ENCODE measurements around the gene RNASE8.
A peak's percentile ranks its signal among the peaks of the same experiment; 100 is the strongest.

The RNASE8 gene

DNA sequence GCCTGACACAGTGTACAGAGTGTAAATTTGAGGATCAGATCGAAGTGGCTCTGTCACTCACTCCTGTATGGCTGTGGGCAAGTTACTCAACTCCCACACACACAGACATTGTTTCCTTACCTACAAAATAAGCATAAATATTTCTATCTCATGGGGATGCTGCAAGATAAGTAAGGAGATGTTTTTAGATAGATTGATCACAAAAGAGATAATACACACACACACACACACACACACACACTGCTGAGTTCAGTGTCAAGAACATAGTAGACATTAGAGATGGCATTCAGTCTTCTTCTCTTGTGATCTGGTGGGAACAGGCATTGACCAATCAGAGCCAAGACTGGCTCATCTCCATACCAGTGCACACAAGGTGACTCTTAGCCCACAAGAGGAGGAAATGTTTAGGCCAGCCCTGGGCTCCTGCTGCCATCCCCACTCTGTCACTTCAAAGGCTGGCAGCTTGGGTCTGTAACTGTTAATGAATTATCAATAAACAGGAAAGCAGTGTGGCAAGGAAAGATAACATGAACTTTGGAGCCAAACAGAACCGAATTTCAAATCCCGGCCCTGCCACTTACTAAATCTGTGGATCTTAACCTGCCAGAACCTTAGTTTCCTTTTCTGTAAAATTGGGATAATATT, 3.4 kb upstream of the RNASE8 start:
- DNase-seq, result no peak

GRCh38 chr14:21054768-21055145, 2.9 kb upstream of the RNASE8 start:
- DNase-seq, result no peak

DNA sequence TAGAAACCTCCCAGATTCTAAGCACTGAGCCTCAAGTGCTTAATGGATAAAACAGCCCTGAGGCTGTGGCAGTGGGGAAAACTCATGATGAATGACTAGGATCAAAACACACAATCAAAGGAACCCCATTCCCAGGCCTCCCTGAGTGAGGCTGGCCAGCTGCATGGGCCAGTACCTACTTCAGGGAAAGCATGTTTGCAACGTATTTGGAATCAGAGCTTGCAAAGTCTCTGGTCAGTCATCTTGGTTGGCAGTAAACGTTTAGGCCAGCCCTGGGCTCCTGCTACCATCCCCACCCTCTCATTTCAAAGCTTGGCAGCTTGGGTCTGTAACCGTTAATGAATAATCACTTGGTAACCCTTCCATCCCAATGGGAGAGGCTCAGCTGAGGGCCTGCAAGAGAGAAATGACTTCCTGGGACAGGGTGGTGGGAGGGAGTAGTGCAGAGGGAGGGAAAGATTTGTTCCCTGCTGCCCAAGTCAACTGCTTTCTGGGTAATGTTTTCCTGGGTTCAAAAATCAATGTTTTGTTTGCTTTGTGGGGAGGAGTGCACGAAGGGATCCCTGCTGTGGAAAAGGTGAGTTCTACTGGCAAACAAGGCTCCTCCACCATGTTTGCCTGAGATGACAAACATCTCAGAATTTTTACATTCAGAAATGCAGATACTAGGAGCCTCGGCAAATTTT, 2.0 kb upstream of the RNASE8 start:
- DNase-seq, result no peak

GRCh38 chr14:21056520-21057163, 980 bp upstream of the RNASE8 start:
- DNase-seq, result no peak

GRCh38 chr14:21058903-21059302, 1.3 kb downstream of the RNASE8 start:
- DNase-seq, result no peak

DNA sequence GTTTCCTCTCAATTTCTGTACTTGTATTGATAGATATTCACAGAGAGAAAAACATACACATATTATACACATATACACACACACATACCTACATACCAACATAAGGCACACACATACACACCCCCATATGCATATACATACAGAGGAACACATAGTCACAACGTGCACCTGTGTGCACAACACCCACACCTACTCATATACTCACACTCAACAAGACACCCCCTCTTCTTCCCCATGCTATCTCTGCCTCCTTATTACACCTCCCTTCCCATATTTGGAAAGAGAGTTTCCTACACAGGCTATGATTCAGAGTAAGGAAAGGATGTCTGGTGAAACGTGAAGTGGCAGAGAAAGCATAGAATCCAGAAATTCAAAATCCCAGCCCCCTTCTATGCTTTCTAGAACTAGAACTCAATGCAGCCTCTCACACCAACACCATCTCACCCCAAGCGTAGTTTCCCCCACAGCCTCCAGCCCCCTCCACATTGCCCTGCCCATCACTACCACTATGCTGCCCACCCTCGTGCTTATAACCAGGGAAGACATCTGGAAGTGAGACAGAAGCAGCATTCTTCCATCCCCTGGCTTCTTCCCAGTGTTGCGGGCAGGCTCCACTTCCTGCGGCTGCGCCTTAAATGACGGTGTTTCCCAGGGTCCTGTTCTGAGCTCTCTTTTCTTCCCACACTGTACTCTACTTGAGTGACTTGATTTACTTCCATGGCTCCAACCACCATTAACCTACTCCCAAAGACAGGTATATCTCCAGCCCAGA, 2.4 kb downstream of the RNASE8 start:
- no peak for DNase-seq

- no peak for DNase-seq
Observed at GRCh38 chr14:21060614-21061346, 3.2 kb downstream of the RNASE8 start.

GRCh38 chr14:21061347-21061668, 3.7 kb downstream of the RNASE8 start:
- DNase-seq, result no peak

- no peak for DNase-seq
Observed at GRCh38 chr14:21063479-21063878, 5.9 kb downstream of the RNASE8 start.

- peak in 1 of 2 experiments; percentile 16 for DNase-seq
Observed at GRCh38 chr14:21066882-21067502, 9.4 kb downstream of the RNASE8 start.

DNA sequence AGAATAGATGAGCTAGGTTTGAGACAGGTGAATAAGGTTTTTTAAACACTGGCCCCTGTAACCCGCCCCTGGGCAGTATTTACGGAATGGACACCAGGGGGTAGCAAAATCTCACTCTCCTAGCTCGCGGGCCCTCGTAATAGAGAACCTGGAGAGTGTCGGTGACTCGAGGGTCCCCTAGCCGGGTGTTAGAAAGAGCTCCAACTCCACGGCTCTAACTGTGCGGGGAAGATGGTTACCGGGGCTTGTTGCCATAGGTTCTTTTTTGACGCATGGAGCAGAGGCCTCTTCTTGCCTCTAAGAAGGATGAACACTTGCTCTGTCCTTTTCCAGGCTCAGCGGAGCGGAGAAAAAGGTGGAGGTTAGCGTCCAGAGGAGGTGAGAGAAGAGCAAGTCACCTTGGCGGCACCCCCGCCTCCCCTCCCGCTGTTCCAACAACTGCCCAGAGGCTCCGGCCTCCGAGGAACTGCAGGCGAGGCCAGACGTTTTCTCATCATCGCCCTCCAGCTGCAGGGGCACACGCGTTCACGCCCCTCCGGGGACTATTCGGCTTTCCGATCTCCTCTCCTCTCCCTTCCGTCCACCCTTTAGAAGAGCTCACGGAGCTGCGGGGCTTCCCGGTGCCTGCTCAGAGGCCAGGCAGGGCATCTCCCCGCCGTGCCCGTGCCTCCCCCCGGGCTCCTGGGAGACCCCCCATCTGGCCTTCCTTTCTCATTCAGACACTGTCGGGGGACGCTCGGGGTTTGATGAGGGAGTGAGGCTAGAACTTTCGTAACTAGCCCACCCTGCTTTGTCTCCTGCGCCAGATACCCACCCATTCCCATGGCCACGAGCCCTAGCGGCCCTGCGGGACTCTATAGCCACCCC, 11.1 kb downstream of the RNASE8 start:
- DNase-seq, result peak; percentile 37 to 47

GRCh38 chr14:21069388-21070082, 11.9 kb downstream of the RNASE8 start:
- peak in 1 of 2 experiments; percentile 46 for DNase-seq

- DNase-seq, result peak in 1 of 2 experiments; percentile 46
Observed at GRCh38 chr14:21070083-21070609, 12.5 kb downstream of the RNASE8 start, which contains the start of gene ARHGEF40. Gene ARHGEF40, plus strand, starts transcription at chr14:21070304. Its CDS starts 93 bp downstream, at chr14:21070397.

DNA sequence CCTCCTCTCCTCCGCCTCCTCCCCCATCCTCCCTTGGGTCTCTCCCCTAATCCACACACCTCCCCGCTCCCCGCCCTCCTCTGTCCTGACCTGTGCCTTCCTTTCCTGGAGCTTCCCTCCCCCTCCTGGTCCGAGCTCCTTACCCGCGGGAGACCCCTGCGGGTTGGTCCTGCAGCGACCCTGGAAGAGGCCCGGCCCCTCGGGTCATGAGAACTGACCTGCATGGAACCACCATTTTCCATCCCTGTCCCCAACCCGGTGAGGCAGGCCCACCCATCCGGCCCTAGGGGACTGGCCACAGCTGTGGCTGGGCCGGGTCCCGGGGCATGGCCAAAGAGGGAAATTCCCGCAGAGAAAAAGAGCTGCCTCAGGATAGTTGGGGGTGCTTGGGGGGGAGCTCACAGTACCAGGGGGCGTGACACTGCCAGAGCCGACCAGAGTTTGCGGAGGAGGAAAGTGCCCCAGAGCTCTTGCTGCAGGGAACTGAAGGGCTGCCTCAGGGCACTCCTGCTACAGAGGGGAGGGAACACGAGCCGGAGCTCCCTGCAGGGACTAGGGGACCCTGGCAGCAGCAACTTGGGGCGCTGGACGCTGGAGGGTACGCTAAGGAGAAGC, 13.1 kb downstream of the RNASE8 start:
- DNase-seq, result no peak

DNA sequence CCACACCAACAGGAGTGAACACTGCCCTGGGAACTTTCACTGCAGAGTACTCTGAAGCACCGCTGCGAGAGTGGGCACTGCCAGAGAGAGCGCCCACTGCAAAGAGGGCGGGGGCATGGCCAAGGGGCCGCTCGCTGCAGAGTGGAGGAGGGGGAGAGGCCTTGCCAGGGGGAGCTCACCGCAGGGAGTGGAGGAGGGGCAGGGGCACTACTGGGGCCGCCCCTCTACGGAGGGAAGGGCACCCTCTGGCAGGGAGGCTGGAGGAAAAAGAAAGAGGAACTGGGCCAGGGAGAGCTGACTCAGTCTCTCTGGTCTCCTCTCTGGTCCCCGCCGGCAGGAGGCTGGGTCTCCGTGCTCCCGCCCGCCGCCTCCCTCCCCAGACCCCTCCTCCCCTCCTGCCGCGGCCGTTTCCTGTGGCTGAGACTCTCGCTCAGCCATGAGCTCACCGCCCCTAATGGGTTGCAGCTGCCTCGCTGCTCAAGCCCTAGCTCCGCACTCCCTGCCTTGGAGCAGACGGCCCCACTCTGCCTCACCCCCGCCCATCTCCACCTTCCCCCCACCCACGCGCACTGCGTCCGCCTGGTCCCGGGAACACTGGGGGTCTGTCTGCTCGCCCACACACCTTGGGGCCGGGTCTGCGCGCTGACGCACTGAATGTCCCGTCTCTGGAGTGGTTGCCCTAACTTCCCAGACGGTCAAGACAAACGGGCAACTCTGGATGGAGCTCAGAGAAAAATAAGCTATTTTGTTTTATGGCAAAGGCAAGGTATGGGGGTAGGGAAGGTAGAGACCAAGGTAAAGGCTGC, 13.8 kb downstream of the RNASE8 start:
- DNase-seq, result peak; percentile 26 to 27

GRCh38 chr14:21072031-21072473, 14.4 kb downstream of the RNASE8 start:
- DNase-seq, result no peak

GRCh38 chr14:21072781-21073339, 15.2 kb downstream of the RNASE8 start:
- no peak for DNase-seq

DNA sequence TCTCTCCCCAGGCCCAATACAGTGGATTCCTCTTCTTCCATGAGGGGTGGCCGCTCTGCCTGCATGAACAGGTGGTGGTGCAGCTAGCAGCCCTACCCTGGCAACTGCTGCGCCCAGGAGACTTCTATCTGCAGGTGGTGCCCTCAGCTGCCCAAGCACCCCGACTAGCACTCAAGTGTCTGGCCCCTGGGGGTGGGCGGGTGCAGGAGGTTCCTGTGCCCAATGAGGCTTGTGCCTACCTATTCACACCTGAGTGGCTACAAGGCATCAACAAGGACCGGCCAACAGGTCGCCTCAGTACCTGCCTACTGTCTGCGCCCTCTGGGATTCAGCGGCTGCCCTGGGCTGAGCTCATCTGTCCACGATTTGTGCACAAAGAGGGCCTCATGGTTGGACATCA, 16.3 kb downstream of the RNASE8 start:
- DNase-seq, result no peak

Measured in NCI-H1930 (cell line).